Activated naive CD4-positive, alpha-beta T cell treated with anti-CD3 and anti-CD28 coated beads for 36 hours (primary cell): ENCODE data around the gene CLRN2. TPM values are rescaled to one million over a fixed set of nuclear protein-coding genes. Genes with fewer than 3 reads are reported as not detected.

Experiments used
- CTCF ChIA-PET: fragments of 350-600 bp; sonication (Branson Sonifier 250); formaldehyde crosslinking; loops from one replicate; lab custom pipeline; 2021; ENCODE audit warnings: antibody characterized with exemption; lab: Charles Lee
- DNase-seq: peaks from one replicate; pipeline ENCODE4 v3.0.0-alpha.2; 2020
- H3K27ac Mint-ChIP-seq: one replicate; pipeline ENCODE4 v1.8.0; 2021; ENCODE audit warnings: mild to moderate bottlenecking, mixed read lengths
- H3K27me3 Mint-ChIP-seq: one replicate; pipeline ENCODE4 v1.8.0; 2021; ENCODE audit warnings: low read depth, mixed read lengths
- H3K36me3 Mint-ChIP-seq: one replicate; pipeline ENCODE4 v1.8.0; 2021; ENCODE audit warnings: low read depth, mixed read lengths
- H3K4me1 Mint-ChIP-seq: one replicate; pipeline ENCODE4 v1.8.0; 2021; ENCODE audit warnings: low read depth, mixed read lengths
- H3K4me3 Mint-ChIP-seq: one replicate; pipeline ENCODE4 v1.8.0; 2021; ENCODE audit warnings: mild to moderate bottlenecking, moderate library complexity, mixed read lengths
- H3K9me3 Mint-ChIP-seq: one replicate; pipeline ENCODE4 v1.8.0; 2021; ENCODE audit warnings: mixed read lengths
- intact Hi-C: fragments of 100-400 bp; cut with micrococcal nuclease; formaldehyde crosslinking; loops from one replicate; pipeline ENCODE4 v1.15.1; 2023
- total RNA-seq, 2 experiments: library from RNA; stranded (reverse); gene quantifications; one replicate each; pipeline ENCODE4 v1.2.3, GENCODE V29; 2021

Gene CLRN2
- total RNA-seq, 2 experiments from 2014 or later = not detected

DNA sequence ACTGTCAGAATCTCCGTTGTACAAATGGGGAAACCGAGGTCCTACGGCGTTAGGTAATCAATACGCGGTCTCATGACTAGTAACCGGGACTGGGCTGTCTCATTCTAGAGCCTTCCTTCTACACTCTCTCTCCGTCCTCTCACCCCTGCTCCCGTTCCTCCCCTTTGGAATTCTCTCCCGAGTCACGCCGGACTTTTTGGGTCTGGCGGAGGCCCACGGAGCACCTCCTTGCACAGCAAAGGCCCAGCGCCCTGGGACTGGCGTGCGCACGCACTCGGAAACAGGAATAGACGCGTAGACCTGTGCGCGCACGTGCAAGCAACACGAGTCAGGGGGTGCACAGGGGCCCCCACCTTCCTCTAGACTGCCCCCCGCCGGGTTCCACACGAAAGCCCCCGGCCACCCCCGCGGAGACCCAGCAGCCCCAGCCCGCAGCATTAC is 3.4 kb upstream of the CLRN2 start:
- peak; percentile 56 for DNase-seq
- Mint-ChIP-seq H3K9me3 (no peaks in the 10 kb centered on the region), H3K27me3 (no peaks in the 10 kb centered on the region), H3K4me3 (peak overlapping the region; percentile 89), H3K4me1 (peaks cover 23% of the 10 kb centered on the region), H3K36me3 (peaks cover 23% of the 10 kb centered on the region), H3K27ac (peak overlapping the region; percentile 63)
- CTCF ChIA-PET = no interaction called here
- intact Hi-C loops = loop anchor here (5.0 kb wide), 1 partner anchor 174 kb away; no protein-coding TSS in a partner anchor

DNA sequence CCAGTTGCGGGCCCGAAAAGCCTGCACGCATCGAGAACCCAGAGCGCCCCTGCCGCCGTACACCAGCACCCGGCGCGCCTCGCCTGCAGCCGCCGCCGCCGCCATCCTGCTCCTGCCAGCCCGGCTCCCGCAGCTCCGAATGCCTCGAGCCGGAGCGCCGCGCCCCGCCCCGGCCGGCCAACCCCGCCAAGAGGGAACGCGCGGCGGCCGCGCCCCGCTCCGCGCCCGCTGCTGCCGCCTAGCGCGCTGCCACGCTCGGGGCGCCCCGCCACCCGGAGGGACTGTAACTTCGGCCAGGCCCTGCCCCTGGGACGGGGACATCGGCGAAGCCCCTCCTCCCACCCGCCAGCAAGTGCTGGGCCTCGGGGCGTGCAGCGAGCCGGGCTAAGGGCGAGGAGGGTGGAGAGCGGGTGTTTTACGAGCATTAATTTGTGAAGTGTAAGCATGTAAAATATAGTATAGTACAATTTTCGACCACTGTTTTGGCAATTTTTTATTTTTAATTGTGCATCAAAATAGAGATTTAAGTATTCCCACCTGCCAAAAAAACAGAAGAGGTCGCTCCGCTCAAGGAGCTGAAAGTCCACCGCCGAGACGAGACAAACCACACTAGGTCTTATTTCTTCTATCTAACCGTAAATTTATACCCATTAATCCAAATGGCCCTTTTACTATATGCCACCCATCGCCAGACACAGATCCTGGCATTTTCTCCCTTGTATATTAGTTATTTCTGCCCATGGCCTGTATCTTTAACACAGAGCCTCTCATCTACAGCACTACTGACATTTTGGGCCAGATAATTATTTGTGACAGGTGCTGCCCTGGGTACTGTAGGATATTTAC is 2.8 kb upstream of the CLRN2 start, which contains the start of gene QDPR:
Gene QDPR, minus strand, starts transcription at position 141 of the 846 bp plus-strand sequence. Its CDS starts 36 bp downstream, at position 105.
- intact Hi-C loops = loop anchor here (1.0 to 5.0 kb wide), 6 partner anchors 37 to 510 kb away; partner anchors contain the start of genes DCAF16, LAP3, MED28 and NCAPG

DNA sequence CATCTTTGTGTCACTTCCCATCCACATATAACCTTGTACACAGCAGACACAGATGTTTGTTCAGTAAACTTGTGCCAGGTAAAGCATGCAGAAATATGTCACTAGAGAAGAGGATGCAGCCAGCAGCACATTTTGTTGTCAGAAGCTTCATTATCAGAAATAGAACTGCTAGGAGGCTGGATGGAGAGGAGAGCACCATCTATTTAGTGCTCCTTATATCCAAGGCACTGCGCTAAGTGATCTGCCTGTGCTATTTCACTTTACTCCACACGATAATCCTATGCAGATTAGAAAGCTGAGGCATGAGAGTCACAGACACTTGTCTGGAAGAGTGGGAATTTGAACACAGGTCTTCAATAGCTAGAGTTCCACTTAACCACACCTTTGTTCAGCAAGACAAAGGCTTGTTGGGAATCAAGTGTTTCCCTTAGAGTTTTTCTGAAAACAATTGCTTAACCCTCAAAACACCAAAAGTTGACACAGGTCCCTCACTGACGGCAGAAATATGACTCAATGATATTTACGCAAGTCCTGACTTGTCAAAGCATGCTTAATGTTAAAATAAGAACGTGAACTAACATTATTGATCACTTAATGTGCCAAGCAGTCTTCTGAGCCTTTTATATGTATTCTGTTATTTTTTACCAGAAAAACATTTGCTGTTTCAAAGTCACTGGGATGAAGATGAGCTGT is 1.8 kb upstream of the CLRN2 start:
- CTCF ChIA-PET = interaction anchor here (0.6 to 1.9 kb wide), 9 partner anchors 23 to 1487 kb away, joined by 3 to 10 read pairs (median 4); no protein-coding TSS in a partner anchor
- H3K27me3 Mint-ChIP-seq = no peaks in the 10 kb centered on the region
- peaks cover 15% of the 10 kb centered on the region for H3K36me3 Mint-ChIP-seq
- no peak for DNase-seq
- H3K4me1 Mint-ChIP-seq = peaks cover 21% of the 10 kb centered on the region
- H3K4me3 Mint-ChIP-seq = peak overlapping the region; percentile 89
- intact Hi-C loops = loop anchor here (1.0 to 5.0 kb wide), 6 partner anchors 36 to 509 kb away; partner anchors contain the start of genes DCAF16, LAP3, MED28 and NCAPG
- no peaks in the 10 kb centered on the region for H3K9me3 Mint-ChIP-seq
- H3K27ac Mint-ChIP-seq = peak overlapping the region; percentile 1

More for the DNA sequence above, 2.8 kb upstream of the CLRN2 start, which contains the start of gene QDPR:
- H3K4me3 Mint-ChIP-seq = peak within 1 kb of the TSS; percentile 89
- no peaks in the 10 kb centered on the region for H3K27me3 Mint-ChIP-seq
- CTCF ChIA-PET = interaction anchor here (1.0 to 1.9 kb wide), 3 partner anchors 33 to 235 kb away, joined by 4 to 8 read pairs (median 5); no protein-coding TSS in a partner anchor
- DNase-seq = peak; percentile 76
- no peaks in the 10 kb centered on the region for H3K9me3 Mint-ChIP-seq
- peak within 1 kb of the TSS; percentile 63 for H3K27ac Mint-ChIP-seq
- peaks cover 21% of the 10 kb centered on the region for H3K4me1 Mint-ChIP-seq
- peaks cover 19% of the 10 kb centered on the region for H3K36me3 Mint-ChIP-seq

DNA sequence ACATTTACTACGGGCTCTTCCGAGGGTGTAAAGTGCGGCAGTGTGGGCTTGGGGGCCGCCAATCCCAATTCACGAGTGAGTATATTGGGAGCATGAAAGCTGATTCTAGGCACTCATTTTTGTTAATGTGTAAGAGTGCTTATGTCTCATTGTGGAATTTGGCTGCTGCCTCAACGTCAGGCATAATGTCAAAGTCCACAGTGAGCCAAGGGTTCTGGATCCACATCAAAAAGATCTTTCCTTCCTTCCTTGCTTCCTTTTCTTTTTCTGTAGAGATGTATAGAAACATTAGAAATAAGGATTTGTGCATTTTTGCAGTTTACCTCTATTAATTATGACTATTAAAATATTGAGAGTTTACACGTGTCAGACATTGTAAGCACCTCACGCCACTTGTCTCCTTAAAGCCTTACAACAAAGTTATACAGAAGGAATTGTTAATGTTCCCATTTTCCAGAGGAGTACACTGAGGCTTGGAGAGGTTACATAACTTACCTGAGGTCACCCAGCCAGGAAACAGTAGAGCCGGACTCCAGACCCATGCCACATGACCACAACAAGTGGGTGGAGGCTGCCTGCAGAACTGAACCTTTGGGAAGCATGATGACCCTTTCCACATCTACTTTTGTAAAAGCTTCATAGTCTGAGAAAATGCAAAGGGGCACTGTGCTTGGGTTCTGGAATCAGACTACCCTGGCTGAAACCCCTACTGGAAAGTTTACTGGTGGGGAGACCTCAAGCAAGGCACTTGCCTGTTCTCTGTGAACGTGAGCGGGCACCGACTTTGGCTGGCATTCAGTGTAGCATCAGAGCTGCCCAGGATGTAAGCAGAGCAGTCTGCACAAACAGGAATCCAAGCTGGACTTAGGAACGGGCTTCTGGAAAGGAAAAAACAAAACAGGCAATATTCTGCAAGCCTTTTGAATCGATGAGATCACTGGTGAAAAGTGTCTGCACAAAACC is 761 bp downstream of the CLRN2 start:
- H3K27me3 Mint-ChIP-seq = peaks cover 5% of the 10 kb centered on the region
- peaks cover under 1% of the 10 kb centered on the region for H3K36me3 Mint-ChIP-seq
- H3K27ac Mint-ChIP-seq = no peak overlapping the region
- CTCF ChIA-PET = interaction anchor here (1.1 kb wide), 1 partner anchor 29 kb away, joined by 3 read pairs; no protein-coding TSS in a partner anchor
- H3K4me3 Mint-ChIP-seq = no peak overlapping the region
- H3K9me3 Mint-ChIP-seq = no peaks in the 10 kb centered on the region
- intact Hi-C loops = no loop called here
- DNase-seq = no peak
- peaks cover 8% of the 10 kb centered on the region for H3K4me1 Mint-ChIP-seq

DNA sequence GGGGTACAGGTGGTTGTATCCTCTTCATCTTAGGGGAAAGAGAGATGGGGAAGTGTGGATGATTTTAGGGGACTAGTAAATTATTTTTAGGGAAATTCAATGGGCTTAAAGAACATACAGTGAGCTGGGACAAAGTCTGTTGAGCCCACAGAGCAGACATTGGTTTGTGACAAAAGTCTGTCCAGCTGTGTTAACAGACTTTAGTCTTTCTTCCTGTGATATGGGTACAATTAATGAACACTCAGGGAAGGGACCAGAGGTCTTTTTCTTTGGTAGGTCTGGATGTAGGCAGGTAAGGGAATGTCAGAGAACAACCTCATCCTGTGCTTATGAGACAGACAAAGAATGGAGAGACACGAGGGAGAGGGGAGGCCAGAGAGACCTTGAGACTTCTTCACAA is 2.0 kb downstream of the CLRN2 start:
- CTCF ChIA-PET = interaction anchor here (1.6 kb wide), 1 partner anchor 32 kb away, joined by 6 read pairs; no protein-coding TSS in a partner anchor
- intact Hi-C loops = no loop called here

DNA sequence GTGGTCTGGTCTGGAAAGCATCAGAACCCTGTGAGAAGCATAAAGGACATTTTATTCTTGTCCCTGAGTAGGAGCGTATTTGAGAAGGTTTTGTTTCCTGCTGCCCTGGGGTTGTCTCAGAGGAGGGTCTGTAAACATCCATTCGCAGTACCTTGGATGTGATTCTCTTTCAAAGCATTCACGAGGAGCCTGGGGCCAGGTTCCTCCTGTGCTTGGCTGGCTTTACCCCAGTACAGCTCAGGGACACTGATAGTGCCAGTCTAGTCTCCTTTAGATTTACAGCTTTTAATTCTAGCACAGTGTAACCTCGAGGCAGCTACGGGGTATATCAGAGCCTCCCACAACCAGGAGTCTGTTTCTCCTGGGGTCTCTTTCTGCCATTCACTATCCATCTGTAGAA is 2.7 kb downstream of the CLRN2 start:
- no peaks in the 10 kb centered on the region for H3K9me3 Mint-ChIP-seq
- H3K4me3 Mint-ChIP-seq = no peak overlapping the region
- CTCF ChIA-PET = interaction anchor here (1.6 kb wide), 1 partner anchor 31 kb away, joined by 6 read pairs; no protein-coding TSS in a partner anchor
- intact Hi-C loops = no loop called here
- H3K4me1 Mint-ChIP-seq = peaks cover 3% of the 10 kb centered on the region
- H3K36me3 Mint-ChIP-seq = no peaks in the 10 kb centered on the region
- H3K27ac Mint-ChIP-seq = no peak overlapping the region
- DNase-seq = no peak
- peaks cover 5% of the 10 kb centered on the region for H3K27me3 Mint-ChIP-seq

More for the DNA sequence above, 2.0 kb downstream of the CLRN2 start:
- H3K4me1 Mint-ChIP-seq = peaks cover 7% of the 10 kb centered on the region
- H3K36me3 Mint-ChIP-seq = no peaks in the 10 kb centered on the region
- H3K4me3 Mint-ChIP-seq = no peak overlapping the region
- no peaks in the 10 kb centered on the region for H3K9me3 Mint-ChIP-seq
- DNase-seq = no peak
- H3K27ac Mint-ChIP-seq = no peak overlapping the region
- peaks cover 5% of the 10 kb centered on the region for H3K27me3 Mint-ChIP-seq

DNA sequence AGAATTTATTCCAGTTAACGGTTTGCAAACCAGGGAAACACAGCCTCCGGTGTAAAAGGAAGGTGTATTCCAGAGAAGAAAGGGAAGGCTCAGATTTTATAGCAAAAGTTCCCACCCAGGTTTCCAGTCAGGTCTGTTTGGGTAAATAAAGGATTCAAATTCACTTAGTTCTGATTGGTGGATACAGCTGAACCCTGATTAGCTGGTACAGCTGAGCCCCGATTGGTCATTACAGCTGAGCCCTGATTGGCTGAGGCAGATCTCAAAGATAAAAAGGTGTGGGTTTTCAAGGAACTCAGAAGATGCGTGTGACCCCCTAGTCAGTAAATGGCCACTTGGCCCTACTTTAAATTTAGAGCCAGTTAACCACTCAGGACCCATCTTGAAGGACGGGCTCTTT is 6.6 kb downstream of the CLRN2 start:
- Mint-ChIP-seq H3K36me3 (no peaks in the 10 kb centered on the region), H3K27ac (no peak overlapping the region), H3K4me3 (no peak overlapping the region), H3K4me1 (no peaks in the 10 kb centered on the region), H3K27me3 (peaks cover 14% of the 10 kb centered on the region), H3K9me3 (no peaks in the 10 kb centered on the region)
- CTCF ChIA-PET = interaction anchor here (1.0 to 1.1 kb wide), 2 partner anchors 16 to 22 kb away, joined by 3 to 4 read pairs; no protein-coding TSS in a partner anchor
- intact Hi-C loops = no loop called here
- DNase-seq = no peak

DNA sequence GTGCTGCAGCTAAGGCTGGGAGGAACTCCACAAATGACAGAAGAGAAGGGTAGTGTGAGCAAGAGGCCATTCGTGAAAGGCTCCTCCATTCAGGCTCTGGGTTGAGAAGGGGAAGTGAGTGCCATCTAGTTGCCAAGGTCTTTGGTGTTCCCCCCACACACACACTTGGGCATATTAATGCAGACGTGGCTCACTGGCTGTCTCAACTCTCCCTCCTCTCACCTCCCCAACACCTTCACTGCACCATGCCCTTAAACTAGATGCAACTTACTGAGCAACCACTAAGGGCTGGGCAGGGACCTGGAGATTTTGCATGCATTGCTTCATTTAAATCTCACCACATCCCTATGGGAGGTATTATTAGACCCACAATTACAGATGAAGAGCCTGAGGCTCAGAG is 8.7 kb downstream of the CLRN2 start:
- no peak overlapping the region for H3K4me3 Mint-ChIP-seq
- intact Hi-C loops = no loop called here
- CTCF ChIA-PET = interaction anchor here (0.6 kb wide), 1 partner anchor 111 kb away, joined by 3 read pairs; no protein-coding TSS in a partner anchor
- H3K4me1 Mint-ChIP-seq = no peaks in the 10 kb centered on the region
- no peaks in the 10 kb centered on the region for H3K9me3 Mint-ChIP-seq
- H3K36me3 Mint-ChIP-seq = no peaks in the 10 kb centered on the region
- DNase-seq = no peak
- no peak overlapping the region for H3K27ac Mint-ChIP-seq
- peaks cover 22% of the 10 kb centered on the region for H3K27me3 Mint-ChIP-seq

DNA sequence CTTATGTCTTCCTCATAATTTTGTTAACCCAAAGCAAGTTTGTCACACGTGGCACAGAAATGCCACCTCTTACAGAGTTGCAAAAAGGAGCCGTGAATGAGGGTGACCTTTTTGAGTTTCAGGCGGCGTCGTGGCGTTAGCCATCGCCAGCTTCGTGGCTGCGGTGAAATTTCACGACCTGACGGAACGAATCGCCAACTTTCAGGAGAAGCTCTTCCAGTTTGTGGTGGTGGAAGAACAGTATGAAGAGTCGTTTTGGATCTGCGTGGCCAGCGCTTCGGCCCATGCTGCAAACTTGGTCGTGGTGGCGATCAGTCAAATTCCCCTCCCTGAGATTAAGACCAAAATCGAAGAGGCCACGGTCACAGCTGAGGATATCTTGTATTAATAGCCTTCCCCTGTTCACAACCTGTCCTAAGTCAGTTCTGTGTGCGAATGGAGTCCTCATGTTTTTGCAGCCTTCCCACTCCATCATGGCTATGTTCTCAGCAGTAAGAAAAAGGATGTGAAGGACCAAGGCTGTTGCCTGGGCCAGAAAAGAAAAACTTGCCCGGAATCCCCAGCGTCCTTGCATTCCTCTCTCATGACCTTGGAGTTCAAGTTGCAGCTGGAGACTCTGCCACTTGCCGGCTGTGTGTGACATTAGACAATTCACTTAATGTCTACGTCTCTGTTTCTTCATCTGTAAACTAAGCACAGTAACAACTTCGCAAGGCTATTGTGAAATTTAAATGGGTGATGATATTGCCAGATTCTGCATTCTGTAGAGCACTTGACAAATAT is 11.9 kb downstream of the CLRN2 start:
- H3K4me3 Mint-ChIP-seq = no peak overlapping the region
- H3K36me3 Mint-ChIP-seq = no peaks in the 10 kb centered on the region
- H3K4me1 Mint-ChIP-seq = no peaks in the 10 kb centered on the region
- CTCF ChIA-PET = no interaction called here
- H3K27ac Mint-ChIP-seq = no peak overlapping the region
- intact Hi-C loops = no loop called here
- DNase-seq = no peak
- no peaks in the 10 kb centered on the region for H3K9me3 Mint-ChIP-seq
- peaks cover 22% of the 10 kb centered on the region for H3K27me3 Mint-ChIP-seq

DNA sequence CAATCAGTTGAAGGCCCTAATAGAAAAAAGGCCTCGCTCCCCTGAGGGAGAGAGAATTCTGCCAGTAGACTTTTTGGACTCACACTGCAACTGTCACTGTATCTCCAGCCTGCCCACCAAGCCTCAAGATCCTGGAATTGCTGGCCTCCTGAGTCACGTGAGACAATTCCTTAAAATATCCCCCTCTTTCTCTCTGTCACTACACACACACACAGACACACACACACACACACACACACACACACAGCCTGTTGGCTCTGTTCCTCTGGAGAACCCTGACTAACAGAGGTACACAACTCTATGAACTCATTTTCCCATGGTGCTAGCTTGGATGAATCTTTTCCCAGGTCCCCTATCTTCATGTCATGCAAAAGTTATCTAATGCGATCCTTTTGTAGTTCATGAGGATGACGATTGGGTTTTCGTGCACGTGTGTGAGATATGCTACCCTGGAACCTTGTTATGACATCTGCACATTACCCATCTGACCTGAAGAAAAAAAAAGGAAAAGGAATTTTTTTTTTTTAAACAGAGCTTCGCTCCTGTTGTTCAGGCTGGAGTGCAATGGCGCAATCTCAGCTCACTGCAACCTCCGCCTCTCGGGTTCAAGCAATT is 13.7 kb downstream of the CLRN2 start:
- no peaks in the 10 kb centered on the region for H3K36me3 Mint-ChIP-seq
- no peak overlapping the region for H3K4me3 Mint-ChIP-seq
- H3K27me3 Mint-ChIP-seq = peaks cover 18% of the 10 kb centered on the region
- intact Hi-C loops = no loop called here
- CTCF ChIA-PET = interaction anchor here (0.6 kb wide), 1 partner anchor 115 kb away, joined by 3 read pairs; no protein-coding TSS in a partner anchor
- DNase-seq = no peak
- no peak overlapping the region for H3K27ac Mint-ChIP-seq
- no peaks in the 10 kb centered on the region for H3K4me1 Mint-ChIP-seq
- H3K9me3 Mint-ChIP-seq = no peaks in the 10 kb centered on the region
